HG03060 (cell line): Measurements from ENCODE around the gene FIGN.

Source experiments
- ATAC-seq: cut with Tn5 transposase; IDR thresholded peaks from one replicate; pipeline ENCODE4 v1.9.1; 2021; ENCODE audit warnings: low read depth, moderate number of reproducible peaks; ENCODE audit not compliant: unreplicated experiment

The FIGN gene

DNA sequence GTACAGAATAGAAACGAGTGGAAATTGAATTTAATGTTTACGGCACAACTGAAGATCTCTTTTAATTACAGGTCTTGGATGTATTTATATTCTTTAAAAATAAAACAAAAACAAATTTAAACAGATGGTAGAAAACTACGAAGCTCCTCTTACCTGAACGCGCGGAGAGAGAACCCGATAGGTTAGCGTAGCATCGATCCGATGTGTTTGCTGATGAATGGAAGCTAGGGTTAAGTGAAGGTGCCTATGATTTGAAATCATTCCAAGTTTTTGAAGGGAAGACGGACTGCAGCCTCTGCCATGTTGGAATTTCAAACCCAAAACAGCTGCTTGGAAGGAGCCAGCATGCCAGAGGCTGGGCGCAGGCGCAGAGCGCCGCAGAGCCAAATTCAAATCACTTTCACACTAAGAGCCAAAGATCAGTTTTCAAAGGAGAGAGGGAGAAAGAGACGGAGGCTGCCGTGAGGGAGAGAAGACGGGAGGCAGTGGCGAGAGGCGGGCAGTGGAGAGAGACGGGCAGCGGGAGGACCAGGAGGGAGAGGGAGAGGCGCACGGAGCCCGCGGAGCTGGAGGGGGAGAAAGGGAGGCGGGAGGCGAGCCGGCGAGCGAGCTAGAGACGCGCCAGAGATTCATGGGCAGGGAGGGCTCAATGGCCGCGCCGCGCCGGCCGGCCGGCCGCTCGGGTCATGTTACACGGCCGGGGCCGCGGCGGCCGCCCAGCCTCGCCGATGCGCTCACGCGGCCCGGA lies at the start of gene FIGN:
TSS of gene FIGN (minus strand) at position 324 of the 748 bp plus-strand sequence. CDS start 1,081 bp downstream, outside the sequence.
- ATAC-seq: no peak

- no peak for ATAC-seq
Observed at GRCh38 chr2:163785162-163785561, 49.4 kb upstream of the FIGN start.

- ATAC-seq: no peak
Observed at GRCh38 chr2:163779970-163780597, 44.3 kb upstream of the FIGN start.

GRCh38 chr2:163778045-163778781 lies 42.4 kb upstream of the FIGN start:
- no peak for ATAC-seq

DNA sequence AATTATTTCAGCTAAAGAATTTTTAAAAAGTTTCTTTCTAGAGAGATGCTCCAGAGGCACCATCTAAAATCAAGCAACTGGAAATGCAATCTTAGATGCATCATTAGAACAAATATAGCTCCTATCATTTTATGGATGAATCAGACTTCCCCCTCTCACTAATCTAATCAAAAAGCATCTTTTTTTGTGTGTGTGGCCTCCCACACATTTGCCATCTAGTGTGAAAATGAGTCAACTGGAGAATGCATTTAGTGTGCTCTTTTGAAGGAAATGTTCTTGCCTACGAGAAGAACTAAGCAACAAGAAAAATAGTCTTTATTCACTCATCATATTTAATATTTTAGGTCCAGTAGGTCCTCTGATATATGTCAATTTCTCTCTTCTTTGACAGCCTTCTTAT lies 39.5 kb upstream of the FIGN start:
- ATAC-seq: no peak

DNA sequence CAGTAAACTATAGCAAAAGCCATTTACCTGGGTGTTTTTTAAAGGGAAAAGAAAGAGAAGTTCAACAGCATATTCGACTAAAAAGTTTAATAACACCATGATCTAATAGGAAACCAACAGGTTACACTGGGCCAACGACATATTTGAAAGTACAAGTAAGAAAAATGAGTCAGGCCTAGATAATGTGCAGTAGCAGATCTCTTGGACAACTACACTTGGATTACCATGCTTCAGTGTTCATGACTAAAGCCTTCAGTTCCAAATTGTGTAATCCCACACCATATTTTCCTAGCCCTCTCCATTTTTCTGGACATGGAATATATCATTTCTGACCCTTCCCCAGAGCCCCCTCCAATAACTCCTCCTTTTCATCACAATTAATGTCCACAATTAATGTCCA lies 39.1 kb upstream of the FIGN start:
- no peak for ATAC-seq

DNA sequence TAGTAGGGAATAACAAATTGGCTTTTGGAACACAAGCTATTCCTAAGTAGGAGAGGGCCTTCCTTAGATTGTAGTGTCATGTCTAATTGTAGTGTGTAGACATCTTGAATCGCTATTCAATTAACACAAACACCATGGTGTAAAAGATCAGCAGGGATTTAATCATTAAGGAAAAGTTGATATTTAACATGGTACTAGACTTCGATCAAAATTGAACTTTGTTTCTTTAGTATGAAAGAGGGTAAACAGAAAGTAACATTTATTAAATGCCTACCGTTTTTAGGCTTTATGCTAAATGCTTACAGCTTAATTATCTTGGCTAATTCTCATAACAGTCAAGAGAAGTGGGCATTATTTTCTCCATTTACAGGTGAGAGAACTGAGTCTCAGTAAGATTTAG lies 37.5 kb upstream of the FIGN start:
- no peak for ATAC-seq

DNA sequence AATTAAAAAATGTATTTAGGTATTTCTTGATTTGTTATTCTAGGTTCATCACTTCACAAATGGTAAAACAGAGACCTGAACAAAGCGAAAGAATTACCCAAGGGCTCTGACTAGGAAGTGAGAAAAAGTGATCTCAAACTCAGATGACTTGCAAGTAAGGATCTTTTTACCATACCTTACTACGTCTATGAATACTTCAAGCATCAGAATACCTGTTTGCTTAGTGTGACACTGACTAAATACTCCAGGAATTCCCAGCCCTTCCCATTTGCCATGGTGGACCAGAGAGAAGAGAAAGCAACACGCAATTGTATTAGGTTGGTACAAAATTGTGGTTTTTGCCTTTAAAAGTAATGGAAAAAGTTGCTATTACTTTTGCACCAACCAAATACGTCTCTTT lies 35.8 kb upstream of the FIGN start:
- no peak for ATAC-seq

- no peak for ATAC-seq
Observed at GRCh38 chr2:163768881-163769695, 33.3 kb upstream of the FIGN start.

- no peak for ATAC-seq
Observed at GRCh38 chr2:163767097-163767496, 31.3 kb upstream of the FIGN start.

GRCh38 chr2:163764566-163764965 lies 28.8 kb upstream of the FIGN start:
- ATAC-seq: no peak

- no peak for ATAC-seq
Observed at GRCh38 chr2:163759013-163759412, 23.2 kb upstream of the FIGN start.

DNA sequence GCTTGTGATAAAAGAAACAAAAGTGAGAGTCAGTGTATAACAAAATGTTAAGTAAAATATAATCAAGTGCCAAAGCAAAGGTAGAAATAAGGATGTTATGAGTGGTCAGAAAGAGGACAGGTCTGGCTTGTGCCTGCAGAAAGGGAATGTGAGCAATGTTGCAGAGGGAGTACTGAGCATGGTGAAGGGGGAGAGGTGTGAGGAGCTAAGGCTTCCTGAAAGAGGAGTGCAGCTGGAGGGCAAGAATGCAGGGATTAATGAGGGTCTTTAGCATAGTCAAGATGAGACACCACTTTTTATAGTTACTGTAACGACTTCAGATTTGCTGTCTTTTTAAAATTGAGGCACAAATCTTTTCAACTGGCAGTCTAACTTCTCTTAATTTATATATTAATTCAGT lies 22.0 kb upstream of the FIGN start:
- ATAC-seq: no peak

- ATAC-seq: no peak
Observed at GRCh38 chr2:163756588-163756987, 20.8 kb upstream of the FIGN start.

GRCh38 chr2:163755366-163755765 lies 19.6 kb upstream of the FIGN start:
- no peak for ATAC-seq

GRCh38 chr2:163753726-163754125 lies 17.9 kb upstream of the FIGN start:
- no peak for ATAC-seq

GRCh38 chr2:163752267-163752666 lies 16.5 kb upstream of the FIGN start:
- ATAC-seq: no peak

- ATAC-seq: no peak
Observed at GRCh38 chr2:163751696-163752095, 15.9 kb upstream of the FIGN start.

GRCh38 chr2:163748420-163748819 lies 12.6 kb upstream of the FIGN start:
- no peak for ATAC-seq

- no peak for ATAC-seq
Observed at GRCh38 chr2:163741435-163741834, 5.6 kb upstream of the FIGN start.

GRCh38 chr2:163737563-163737962 lies 1.8 kb upstream of the FIGN start:
- no peak for ATAC-seq
